GM04503 (cell line): Measurements from ENCODE around the gene NXNL1.
A peak's percentile ranks its signal among the peaks of the same experiment; 100 is the strongest.
"Not testable (repeated sequence)": the region's sequence is repeated elsewhere in the genome, so short reads cannot be mapped to it uniquely, and the experiment has no call there.

Experiments used
- DNase-seq: peaks from one replicate; pipeline ENCODE4 v3.0.0-alpha.2; 2012; ENCODE audit warnings: low read depth

Gene NXNL1

GRCh38 chr19:17486545-17487240 is 26.0 kb upstream of the NXNL1 start:
- no peak for DNase-seq

GRCh38 chr19:17484520-17485185 is 23.9 kb upstream of the NXNL1 start:
- no peak for DNase-seq

GRCh38 chr19:17483605-17484002 is 22.9 kb upstream of the NXNL1 start:
- DNase-seq = no peak

- no peak for DNase-seq
These were observed 22.3 kb upstream of the NXNL1 start for GRCh38 chr19:17482877-17483604.

GRCh38 chr19:17481986-17482385 is 21.3 kb upstream of the NXNL1 start:
- no peak for DNase-seq

GRCh38 chr19:17479325-17479791 is 18.6 kb upstream of the NXNL1 start:
- peak; percentile 73 for DNase-seq

- peak; percentile 53 for DNase-seq
These were observed 14.9 kb upstream of the NXNL1 start for GRCh38 chr19:17475541-17476115.

- DNase-seq = not testable (repeated sequence)
These were observed 14.3 kb upstream of the NXNL1 start for GRCh38 chr19:17475011-17475540.

- peak; percentile 66 for DNase-seq
These were observed 12.3 kb upstream of the NXNL1 start for GRCh38 chr19:17473041-17473440.

GRCh38 chr19:17471410-17472125 is 10.8 kb upstream of the NXNL1 start:
- DNase-seq = no peak

GRCh38 chr19:17470068-17470841 is 9.5 kb upstream of the NXNL1 start, which contains the start of gene SLC27A1:
Gene SLC27A1 (plus strand): TSS chr19:17470524. CDS start chr19:17470541, 17 bp downstream.
- DNase-seq = peak; percentile 97

GRCh38 chr19:17469481-17470067 is 8.8 kb upstream of the NXNL1 start:
- DNase-seq = no peak

- DNase-seq = no peak
These were observed 8.4 kb upstream of the NXNL1 start for GRCh38 chr19:17469092-17469480.

- DNase-seq = no peak
These were observed 7.8 kb upstream of the NXNL1 start for GRCh38 chr19:17468302-17469091.

- no peak for DNase-seq
These were observed 7.0 kb upstream of the NXNL1 start for GRCh38 chr19:17467471-17468301.

- DNase-seq = no peak
These were observed 5.7 kb upstream of the NXNL1 start for GRCh38 chr19:17466487-17466850.

- no peak for DNase-seq
These were observed 1.8 kb downstream of the NXNL1 start for GRCh38 chr19:17458970-17459369.

- no peak for DNase-seq
These were observed 3.1 kb downstream of the NXNL1 start for GRCh38 chr19:17457616-17458015.

- DNase-seq = no peak
These were observed 4.6 kb downstream of the NXNL1 start for GRCh38 chr19:17456127-17456526.
